ENCODE results near the gene OR4D11. TPM values are rescaled to one million over a fixed set of nuclear protein-coding genes. Genes with fewer than 3 reads are reported as not detected.
A peak's percentile ranks its signal among the peaks of the same experiment; 100 is the strongest.

OR4D11 gene
- total and polyA plus RNA-seq, 9 of the 15 experiments (the other 6 are each of a cell fraction or from before 2014, with no cell fraction given): not detected

- TF ChIP-seq ATF3 (IDR thresholded peaks at IDR 0.05) (peak; percentile 95), ATF3 (CRISPR knock-in tag; conservative IDR thresholded peaks at IDR 0.05) (peak; percentile 61; the same call in 1 of the 2 replicates), SIX5 (IDR thresholded peaks at IDR 0.05; ENCODE audit: borderline replicate concordance in 1 of 2, insufficient read depth in 1 of 2, low read depth in 1 of 2, low read length in 2 of 2) (no peak), MAFG (tag; conservative IDR thresholded peaks at IDR 0.05) (peak; percentile 60; the same call in 1 of the 2 replicates), CBFB (CRISPR knock-in tag; IDR thresholded peaks at IDR 0.05) (no peak), CREB5 (CRISPR knock-in tag; IDR thresholded peaks at IDR 0.05) (peak; percentile 73), TRIM28 (IDR thresholded peaks at IDR 0.05) (no peak), RBM22 (IDR thresholded peaks at IDR 0.05; ENCODE audit: low read depth, low read length, poor library complexity, severe bottlenecking) (no peak), HEY1 (CRISPR knock-in tag; IDR thresholded peaks at IDR 0.05; ENCODE audit: borderline replicate concordance) (peak; percentile 89), NR2F6 (CRISPR knock-in tag; IDR thresholded peaks at IDR 0.05) (no peak), TCFL5 (CRISPR knock-in tag; conservative IDR thresholded peaks at IDR 0.05) (no peak), ZNF282 (CRISPR knock-in tag; IDR thresholded peaks at IDR 0.05) (no peak), NCOA4 (IDR thresholded peaks at IDR 0.05; ENCODE audit: partially characterized antibody) (no peak), CAMTA2 (CRISPR knock-in tag; conservative IDR thresholded peaks at IDR 0.05) (no peak), HLTF (IDR thresholded peaks at IDR 0.05) (no peak; the same call in 1 of the 2 replicates), ZNF436 (CRISPR knock-in tag; IDR thresholded peaks at IDR 0.05) (no peak), CBFA2T2 (conservative IDR thresholded peaks at IDR 0.05) (no peak), CHD4 (IDR thresholded peaks at IDR 0.05; ENCODE audit: insufficient read depth, insufficient replicate concordance, low read depth, low read length, poor library complexity, severe bottlenecking) (no peak), ZNF57 (CRISPR knock-in tag; IDR thresholded peaks at IDR 0.05) (no peak), PPARD (CRISPR knock-in tag; IDR thresholded peaks at IDR 0.05) (no peak)
- TF ChIP-seq, protein P1, sequence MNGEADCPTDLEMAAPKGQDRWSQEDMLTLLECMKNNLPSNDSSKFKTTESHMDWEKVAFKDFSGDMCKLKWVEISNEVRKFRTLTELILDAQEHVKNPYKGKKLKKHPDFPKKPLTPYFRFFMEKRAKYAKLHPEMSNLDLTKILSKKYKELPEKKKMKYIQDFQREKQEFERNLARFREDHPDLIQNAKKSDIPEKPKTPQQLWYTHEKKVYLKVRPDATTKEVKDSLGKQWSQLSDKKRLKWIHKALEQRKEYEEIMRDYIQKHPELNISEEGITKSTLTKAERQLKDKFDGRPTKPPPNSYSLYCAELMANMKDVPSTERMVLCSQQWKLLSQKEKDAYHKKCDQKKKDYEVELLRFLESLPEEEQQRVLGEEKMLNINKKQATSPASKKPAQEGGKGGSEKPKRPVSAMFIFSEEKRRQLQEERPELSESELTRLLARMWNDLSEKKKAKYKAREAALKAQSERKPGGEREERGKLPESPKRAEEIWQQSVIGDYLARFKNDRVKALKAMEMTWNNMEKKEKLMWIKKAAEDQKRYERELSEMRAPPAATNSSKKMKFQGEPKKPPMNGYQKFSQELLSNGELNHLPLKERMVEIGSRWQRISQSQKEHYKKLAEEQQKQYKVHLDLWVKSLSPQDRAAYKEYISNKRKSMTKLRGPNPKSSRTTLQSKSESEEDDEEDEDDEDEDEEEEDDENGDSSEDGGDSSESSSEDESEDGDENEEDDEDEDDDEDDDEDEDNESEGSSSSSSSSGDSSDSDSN (IDR thresholded peaks at IDR 0.05; ENCODE audit: borderline replicate concordance in 1 of 2, low read depth in 2 of 2, low read length in 2 of 2): peak in 1 of 2 experiments; percentile 52; a peak in 1 of 4 replicates
- TF ChIP-seq, protein P2, sequence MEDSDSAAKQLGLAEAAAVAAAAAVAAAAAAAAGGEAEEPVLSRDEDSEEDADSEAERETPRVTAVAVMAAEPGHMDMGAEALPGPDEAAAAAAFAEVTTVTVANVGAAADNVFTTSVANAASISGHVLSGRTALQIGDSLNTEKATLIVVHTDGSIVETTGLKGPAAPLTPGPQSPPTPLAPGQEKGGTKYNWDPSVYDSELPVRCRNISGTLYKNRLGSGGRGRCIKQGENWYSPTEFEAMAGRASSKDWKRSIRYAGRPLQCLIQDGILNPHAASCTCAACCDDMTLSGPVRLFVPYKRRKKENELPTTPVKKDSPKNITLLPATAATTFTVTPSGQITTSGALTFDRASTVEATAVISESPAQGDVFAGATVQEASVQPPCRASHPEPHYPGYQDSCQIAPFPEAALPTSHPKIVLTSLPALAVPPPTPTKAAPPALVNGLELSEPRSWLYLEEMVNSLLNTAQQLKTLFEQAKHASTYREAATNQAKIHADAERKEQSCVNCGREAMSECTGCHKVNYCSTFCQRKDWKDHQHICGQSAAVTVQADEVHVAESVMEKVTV (CRISPR knock-in tag; IDR thresholded peaks at IDR 0.05): peak; percentile 40
These were observed 42.0 kb downstream of the OR4D11 start (continued) for GRCh38 chr11:59545179-59546020.

Measured in K562 (cell line).